ENCODE measurements around the gene NT5C3B.

NT5C3B gene

DNA sequence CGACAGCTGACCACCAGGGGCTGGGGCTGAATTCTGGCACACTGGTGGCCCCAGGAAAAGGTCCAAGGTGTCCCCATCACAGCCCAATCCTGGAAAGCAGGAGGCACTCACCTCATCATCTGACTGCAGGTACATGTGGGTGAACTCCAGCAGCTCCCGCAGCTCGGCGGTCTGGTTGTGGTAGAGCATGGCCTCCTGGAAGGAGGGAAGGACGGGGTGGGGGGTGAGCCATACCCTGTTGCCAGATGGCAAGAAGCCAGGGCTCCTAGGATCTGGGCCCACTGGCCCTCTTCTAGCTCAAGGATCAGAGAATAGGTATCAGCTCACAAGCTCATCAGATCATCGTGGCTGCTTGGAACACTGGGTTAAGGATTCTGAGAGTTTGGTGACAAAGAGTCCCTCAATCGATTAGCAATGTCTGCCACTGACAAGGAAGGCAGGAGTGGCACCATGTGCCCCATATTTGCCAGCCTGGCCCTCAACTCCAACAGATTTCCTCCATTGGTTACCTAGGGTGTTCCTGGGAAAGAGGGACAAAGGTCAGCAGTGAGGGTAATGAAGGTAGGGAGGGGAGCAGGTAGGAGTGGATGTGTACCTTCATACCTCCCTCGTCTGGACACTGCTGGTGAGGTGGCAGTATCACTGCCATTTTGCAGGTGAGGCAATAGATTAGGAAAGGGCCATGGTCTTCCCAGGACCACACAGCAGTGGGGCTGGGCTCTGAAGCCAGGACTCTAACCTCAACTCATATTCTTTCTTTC, 29.2 kb downstream of the NT5C3B start:
- DNase-seq = no peak

DNA sequence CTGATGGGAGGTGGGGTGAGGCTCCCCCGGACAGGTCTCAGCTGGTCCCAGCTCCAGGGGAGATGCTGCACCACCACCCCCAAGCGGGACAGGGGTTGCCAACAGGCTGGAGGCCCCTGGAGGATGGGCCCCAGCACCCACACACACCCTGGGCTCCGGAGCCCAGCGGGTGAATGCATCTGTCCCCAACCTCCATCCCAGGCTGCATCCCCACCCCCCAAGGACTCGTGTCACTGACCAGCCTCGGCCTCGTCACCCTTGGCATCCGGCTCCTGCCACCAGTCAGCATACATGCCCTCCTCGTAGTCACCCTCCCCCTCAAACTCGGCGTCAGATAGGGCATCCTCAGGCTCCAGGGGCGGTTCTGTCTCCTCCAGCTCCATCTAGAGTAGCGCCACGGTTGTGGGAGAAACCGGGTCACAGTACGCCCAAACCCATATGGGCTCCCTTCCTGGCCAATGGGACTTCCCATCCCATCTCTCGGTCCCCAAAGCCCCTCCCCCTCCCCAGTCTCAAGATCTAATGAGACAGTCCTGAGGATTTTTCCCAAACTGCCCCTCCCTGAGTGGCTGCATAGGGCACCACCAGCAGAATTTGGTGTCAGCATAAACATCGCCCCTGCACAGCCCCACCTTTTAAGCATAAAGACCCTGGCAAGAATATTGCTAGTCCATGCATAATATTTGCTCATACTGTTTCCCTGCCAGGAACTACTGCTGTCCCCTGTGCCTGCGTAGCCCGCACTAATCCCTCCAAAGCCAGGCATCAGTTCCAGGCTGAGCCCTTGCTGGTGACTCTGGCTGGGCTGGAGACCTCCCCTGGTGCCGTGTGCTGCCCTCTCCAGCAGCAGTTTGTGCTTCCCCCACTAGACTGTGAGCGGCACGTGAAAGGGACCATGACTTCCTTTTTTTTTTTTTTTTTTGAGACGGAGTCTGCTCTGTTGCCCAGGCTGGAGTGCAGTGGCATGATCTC, 32.7 kb downstream of the NT5C3B start:
- DNase-seq = no peak

DNA sequence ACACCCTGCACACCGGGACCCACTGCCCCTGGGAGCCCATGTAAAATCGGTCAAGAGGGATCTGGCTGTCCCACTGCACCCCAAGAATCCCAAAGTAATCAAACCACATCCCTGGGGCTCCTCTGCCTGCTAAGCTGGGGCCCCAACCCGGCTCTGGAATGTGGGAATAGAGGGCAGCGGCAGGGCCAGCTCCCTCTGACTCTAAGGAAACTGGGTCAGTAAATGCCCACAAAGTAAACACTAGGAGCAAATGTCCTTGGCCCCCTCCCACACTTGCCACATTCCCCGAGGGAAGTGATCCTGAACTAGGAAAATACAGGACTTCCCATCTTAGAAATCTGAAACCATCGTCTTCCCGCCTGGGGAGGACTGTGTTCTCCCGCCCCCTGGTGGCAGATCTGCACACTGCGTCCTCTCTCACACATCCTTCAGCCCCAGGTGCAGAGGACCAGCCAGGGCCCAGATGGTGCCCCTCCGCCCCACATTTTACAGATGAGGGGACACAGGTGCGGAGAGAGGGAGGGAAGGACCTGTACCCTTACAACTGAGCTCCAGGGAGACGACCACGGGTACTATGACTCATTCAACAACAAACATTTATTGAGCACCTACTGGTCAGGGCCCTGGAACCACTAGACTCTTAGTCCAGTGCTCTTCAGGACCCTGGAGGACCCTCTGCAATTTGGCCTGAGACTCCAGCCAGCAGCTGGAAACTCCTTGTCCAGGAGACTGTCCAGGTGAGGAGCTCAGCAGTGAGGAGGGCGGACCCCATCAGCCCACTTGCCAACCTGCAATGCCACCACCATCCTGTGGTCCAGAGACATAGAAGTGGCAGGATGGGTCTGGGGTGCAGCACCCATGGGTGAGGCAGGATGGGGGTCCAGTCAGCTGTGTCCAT, 34.4 kb downstream of the NT5C3B start:
- peak; percentile 39 to 68 (median 57) for DNase-seq

DNA sequence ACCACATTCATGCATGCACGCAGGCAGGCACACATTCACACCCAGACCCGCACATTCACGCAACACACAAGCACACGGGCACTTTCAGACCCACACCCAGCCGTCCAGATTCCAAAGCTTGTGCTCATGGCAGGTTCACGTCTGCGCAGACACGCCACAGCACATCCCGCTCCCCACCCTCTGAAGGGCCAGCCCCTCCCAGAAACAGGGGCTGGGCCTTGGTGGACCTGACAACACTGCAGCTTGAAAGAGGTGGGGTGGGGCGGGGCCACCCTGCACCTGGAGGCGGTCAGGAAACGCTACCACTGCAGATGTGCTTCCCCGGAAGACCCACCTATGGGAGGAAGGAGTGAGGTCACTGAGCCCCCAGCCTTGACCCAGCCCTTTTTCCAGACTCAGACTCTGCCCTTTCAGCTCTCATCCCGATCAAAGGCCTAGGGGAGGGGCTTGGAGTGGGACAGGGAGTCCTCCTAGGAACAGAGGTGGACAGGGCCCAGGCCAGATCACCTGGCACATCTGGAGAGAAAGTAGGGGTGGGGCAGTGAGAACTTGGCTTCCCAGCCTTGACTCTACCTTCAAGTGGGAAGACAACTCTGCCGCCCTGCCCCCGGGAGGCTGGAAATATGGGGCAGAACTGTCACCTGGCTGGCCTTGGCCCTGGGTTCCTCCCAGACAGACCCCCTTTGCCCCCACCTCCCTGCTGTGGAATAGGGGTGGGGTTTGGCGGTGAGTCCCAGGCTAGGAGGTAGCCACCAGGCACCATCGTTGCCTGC, 35.2 kb downstream of the NT5C3B start:
- DNase-seq = peak in 1 of 5 donors; percentile 15

DNA sequence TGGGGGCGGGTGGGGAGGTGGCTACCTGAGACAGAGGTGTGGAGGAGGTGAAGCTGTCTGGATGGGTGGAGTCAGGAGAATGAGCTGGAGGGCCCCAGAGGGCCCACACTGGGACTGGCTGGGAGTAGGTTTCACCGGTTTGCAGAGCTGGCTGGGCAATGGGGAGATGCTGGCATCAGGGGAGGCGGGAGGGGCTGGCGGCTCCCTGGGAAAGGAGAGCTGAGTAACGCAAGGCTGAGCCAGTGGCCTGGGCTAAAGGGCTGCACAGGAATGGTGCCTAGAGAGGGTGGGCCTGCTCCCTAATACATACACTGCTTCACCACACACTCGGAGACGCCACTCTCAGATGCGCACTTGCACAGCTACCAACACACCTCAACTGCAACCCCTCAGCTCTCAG, 36.7 kb downstream of the NT5C3B start:
- DNase-seq = no peak

GRCh38 chr17:41797377-41797776, 38.7 kb downstream of the NT5C3B start:
- DNase-seq = no peak

GRCh38 chr17:41796121-41796895, 39.7 kb downstream of the NT5C3B start:
- DNase-seq = no peak

- DNase-seq = no peak
Observed at GRCh38 chr17:41794540-41794975, 41.5 kb downstream of the NT5C3B start.

GRCh38 chr17:41793784-41794539, 42.1 kb downstream of the NT5C3B start:
- DNase-seq = no peak

- DNase-seq = no peak
Observed at GRCh38 chr17:41792845-41793783, 42.9 kb downstream of the NT5C3B start.

GRCh38 chr17:41787021-41787418, 49.0 kb downstream of the NT5C3B start:
- no peak for DNase-seq

GRCh38 chr17:41786227-41787020, 49.6 kb downstream of the NT5C3B start, which contains the start of gene JUP:
Gene JUP, minus strand, starts transcription at chr17:41786711. Its CDS starts 14,857 bp downstream, at chr17:41771854.
- peak; percentile 69 to 87 (median 79) for DNase-seq

GRCh38 chr17:41785859-41786226, 50.2 kb downstream of the NT5C3B start:
- no peak for DNase-seq

GRCh38 chr17:41785091-41785858, 50.8 kb downstream of the NT5C3B start:
- no peak for DNase-seq

GRCh38 chr17:41784207-41784744, 51.8 kb downstream of the NT5C3B start:
- no peak for DNase-seq

DNA sequence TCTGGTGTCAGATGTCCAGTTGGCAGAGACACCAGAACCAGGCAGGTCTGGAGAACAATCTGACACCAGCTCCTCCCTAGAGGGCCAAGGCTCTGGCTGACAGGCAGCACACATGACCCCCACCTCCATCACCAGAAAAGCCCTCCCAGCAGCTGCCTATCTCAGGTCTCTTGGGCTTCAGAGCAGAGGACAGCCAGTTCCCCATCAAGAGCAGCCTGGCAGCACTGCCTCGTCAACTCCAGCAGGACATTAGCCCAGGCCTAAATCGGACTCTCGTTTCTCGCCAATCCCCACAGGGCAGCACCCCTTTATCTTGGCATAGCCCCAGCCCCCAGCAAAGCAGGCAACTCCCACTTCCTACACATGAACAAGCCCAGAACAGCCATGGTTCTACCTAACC, 53.9 kb downstream of the NT5C3B start:
- no peak for DNase-seq
